GM19099 (cell line): ENCODE measurements around the gene DCHS1.

ENCODE experiments used
- POLR2A ChIP-seq: IDR thresholded peaks from 3 replicates; pipeline ENCODE4 v1.6.1; 2011; ENCODE audit warnings: low read depth; ENCODE audit not compliant: insufficient read length; ENCODE audit errors: extremely low read depth

Gene DCHS1

GRCh38 chr11:6655020-6655789 is 404 bp downstream of the DCHS1 start:
- TF ChIP-seq POLR2A = no peak

DNA sequence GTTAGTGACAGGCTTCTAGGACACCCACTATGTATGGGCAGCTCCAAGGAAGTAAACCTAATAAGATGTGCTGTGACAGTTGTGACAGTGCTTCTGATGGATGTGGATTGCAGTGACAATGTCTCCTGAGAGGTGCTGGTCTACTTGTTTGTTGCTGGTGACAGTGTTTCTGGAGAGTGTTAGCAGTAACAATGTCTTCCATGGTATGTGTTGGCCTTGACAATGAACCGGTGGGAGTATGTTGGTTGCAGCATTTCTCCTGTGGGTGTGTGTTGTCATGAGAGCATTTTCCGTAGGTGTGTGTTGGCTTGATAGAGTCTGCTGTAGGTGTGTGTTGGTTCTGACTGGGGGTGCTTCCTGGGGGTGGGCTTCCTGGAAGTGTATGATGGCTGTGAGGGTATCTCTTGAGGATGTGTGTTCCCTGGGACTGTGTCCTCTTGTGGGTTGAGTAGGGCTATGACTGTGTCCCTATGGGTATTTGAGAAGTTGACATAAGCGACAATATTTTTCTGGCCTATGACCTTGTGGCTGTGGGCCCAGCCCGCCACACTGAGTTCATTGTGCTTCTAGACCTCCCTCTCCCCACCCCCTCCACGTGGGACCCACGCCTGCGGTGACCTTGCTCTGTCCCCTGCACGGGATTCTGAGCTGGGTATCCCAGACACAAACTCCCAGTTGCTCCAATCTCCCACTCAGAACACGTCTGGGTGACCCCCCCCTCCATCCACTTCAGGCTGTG is 1.2 kb downstream of the DCHS1 start:
- no peak for TF ChIP-seq POLR2A

DNA sequence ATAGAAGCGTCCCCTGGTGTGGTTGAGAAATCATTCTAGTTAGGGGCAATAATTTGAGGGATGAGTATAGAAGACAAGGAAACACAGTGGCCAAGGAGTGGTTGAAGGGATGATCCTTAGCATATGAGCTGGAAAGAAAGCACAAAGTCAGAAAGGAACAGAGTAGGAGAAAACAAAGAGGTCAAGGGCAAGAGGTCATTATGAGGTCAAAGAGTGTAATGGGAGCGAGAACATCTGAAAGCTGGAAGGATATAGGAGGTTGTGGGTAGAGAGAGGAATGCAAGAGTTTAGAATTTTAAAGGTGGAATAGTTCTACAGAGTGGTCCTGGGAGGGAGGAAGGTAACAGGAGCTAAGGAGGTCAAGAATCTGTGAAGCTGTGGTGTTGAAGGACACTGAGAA is 2.0 kb downstream of the DCHS1 start:
- no peak for TF ChIP-seq POLR2A

DNA sequence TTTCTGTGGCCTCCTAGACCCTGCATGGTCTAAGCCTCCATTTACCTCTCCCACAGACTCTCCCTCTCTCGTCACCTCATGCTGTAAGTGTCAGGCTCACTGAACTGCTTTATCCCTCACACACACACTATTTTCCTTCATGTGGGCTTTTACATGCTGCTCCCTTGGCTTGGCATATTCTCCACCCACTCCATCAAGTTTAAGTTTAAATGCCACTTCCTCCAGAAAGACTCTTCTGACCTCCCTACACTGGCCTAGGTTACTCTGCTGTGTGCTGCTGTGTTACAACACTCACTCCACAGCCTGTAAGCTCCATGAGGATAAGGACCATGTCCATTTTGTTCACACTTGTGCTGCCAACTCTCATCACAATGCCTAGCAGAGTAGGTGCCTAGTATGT is 2.5 kb downstream of the DCHS1 start:
- TF ChIP-seq POLR2A = no peak

DNA sequence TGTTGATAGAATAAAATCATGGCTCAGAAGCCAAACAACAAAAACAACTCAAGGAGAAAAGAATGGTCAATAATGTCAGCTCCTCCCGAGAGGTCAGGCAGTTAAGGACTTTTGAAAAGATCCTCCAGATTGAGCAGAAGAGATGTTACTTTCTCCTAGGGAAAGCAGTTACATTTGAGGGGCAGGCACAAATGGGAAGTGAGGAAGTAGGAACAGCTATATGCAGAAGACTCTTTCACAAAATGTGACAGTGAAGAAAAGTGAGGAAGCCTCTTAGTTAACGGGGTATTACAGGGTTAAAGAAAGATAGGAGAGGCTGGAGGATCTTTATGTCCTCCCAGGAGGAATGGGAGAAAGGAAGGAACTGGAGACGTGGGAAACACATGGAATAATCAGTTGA is 3.4 kb downstream of the DCHS1 start:
- no peak for TF ChIP-seq POLR2A

GRCh38 chr11:6650980-6651379 is 4.6 kb downstream of the DCHS1 start:
- TF ChIP-seq POLR2A = no peak

DNA sequence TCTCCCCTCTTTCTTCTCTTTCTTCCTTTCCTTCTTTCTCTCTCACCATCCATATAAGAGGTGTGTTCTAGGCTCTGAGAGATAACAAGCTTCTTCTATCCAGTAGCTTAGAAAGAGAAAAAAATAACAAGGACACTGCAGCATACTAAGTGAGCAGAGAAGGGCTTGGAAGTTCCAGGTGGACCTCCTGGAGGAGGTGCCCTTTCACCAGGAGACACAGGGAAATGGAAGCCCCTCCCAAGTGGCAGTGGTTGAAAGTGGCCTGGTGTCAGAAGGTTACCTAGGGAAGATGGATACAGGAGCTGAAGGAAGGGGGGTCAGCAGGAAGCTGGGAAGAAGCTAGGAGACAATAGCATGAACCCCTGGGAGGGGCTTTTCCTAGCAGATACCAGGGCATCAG is 5.5 kb downstream of the DCHS1 start:
- TF ChIP-seq POLR2A = no peak

GRCh38 chr11:6648501-6648900 is 7.1 kb downstream of the DCHS1 start:
- no peak for TF ChIP-seq POLR2A

DNA sequence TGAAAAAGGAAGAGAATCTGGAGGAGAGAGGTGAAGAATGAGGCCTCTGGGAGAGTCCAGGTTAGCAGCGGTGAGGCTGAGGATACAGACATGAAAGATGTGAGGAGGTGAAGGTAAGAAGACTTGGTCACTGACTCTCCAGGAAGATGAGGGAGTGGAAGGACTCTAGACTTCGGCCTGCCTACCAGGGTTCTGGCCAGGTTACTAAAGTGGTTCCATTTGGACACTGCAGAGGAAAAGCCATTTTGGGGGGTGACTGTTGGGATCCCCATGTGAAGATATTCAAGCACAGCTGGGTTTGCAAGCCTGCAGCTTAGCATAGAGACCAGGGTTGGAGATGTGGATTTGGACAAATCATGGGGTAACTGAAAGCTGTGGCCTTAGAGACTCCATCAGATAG is 7.8 kb downstream of the DCHS1 start:
- no peak for TF ChIP-seq POLR2A

DNA sequence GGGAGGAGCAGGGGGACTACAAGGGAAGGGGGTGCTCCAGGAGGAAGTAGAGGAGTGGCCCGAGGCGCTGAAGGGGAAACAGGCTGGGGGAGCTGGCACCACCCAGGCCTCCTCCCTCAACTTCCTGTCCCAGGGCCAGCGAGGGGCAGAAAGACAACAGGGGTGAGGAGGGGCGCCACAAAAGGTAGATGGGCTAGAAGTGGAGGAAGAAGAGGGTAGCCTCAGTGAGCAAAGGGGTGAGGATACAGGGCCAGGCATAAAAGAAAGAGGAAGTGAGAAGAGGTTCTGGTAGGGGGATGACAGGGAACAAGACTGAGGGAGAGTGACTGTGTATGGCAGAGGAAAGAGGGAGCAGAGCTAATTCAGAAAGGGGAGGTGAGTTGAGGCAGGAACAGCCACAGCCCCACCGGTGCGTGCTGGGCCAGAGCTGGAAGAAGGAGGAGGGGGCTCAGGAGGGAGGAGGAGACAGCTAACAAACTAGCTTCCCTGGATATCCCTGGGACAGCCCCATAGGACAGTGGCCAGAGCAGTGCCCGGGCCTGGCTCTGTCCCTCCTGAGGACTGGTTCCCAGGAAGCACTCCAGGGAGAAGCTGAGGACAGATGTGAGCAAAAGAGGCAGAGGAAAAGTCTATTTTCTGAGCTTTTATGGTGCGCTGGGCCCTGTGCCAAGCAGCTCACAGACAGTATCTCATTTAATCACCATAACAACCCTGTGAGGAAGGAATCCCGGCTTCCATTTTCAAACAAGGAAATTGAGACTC is 8.5 kb downstream of the DCHS1 start:
- no peak for TF ChIP-seq POLR2A

GRCh38 chr11:6646576-6646917 is 9.1 kb downstream of the DCHS1 start:
- TF ChIP-seq POLR2A = no peak

GRCh38 chr11:6646071-6646470 is 9.5 kb downstream of the DCHS1 start:
- no peak for TF ChIP-seq POLR2A

DNA sequence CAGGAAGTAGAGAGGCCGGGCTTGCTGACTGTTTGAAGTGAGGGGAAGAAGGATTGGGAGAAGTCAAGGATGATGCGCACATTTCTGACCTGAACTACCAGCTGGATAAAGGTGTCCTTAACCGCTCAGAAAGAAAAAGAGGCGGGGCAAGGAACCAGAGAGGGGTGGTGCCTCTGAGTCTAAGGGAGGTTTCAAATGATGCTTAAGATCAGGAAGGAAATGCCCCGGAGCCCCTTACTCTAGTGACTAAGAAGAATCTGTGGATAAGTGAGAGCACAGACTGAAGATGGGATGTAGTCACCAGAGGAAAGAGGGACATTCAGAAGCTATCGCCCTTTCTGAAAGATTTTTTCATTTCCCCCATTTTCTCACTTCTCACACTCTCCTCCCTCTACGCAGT is 12.7 kb downstream of the DCHS1 start:
- TF ChIP-seq POLR2A = no peak

- TF ChIP-seq POLR2A = no peak
Observed at GRCh38 chr11:6640985-6641701, 14.5 kb downstream of the DCHS1 start.

- TF ChIP-seq POLR2A = no peak
Observed at GRCh38 chr11:6640036-6640984, 15.3 kb downstream of the DCHS1 start.

- no peak for TF ChIP-seq POLR2A
Observed at GRCh38 chr11:6638429-6638828, 17.2 kb downstream of the DCHS1 start.
